ENCODE results near the gene GMDS. TPM values are rescaled to one million over a fixed set of nuclear protein-coding genes. Genes with fewer than 3 reads are reported as not detected.

GMDS gene
- total and polyA plus RNA-seq, 2 of the 8 experiments (the other 6 are each of a cell fraction or from before 2014, with no cell fraction given): 16.8 to 50.0 TPM

GRCh38 chr6:1700278-1700967 lies 545.0 kb downstream of the GMDS start:
- H2AFZ ChIP-seq (ENCODE audit: low read length): no peak overlapping the region
- no peak overlapping the region for H3K18ac ChIP-seq (ENCODE audit: extremely low read depth, low read length)
- H4K20me1 ChIP-seq (replicated peaks in 1 of 2; ENCODE audit: control insufficient read depth in 1 of 2, insufficient read depth in 2 of 2, low read length in 2 of 2): no peaks in the 10 kb centered on the region
- H3K9me3 ChIP-seq (ENCODE audit: insufficient read depth in 2 of 2, low read depth in 1 of 2, low read length in 1 of 2): no peaks in the 10 kb centered on the region; a peak in 1 of 4 replicates
- H2BK120ac ChIP-seq (replicated peaks; ENCODE audit: low read depth, low read length): no peak overlapping the region
- no peak overlapping the region for H3K4ac ChIP-seq (replicated peaks; ENCODE audit: insufficient read length, low read depth, low read length)
- no peak overlapping the region for H2BK12ac ChIP-seq (ENCODE audit: low read depth, low read length)
- H3K27me3 ChIP-seq (replicated peaks in 1 of 4; ENCODE audit: control insufficient read depth in 3 of 4, extremely low read depth in 1 of 4, insufficient read depth in 3 of 4, low read length in 3 of 4): no peaks in the 10 kb centered on the region
- no peaks in the 10 kb centered on the region for H3K23me2 ChIP-seq (ENCODE audit: low read depth, low read length)
- ChIA-PET POLR2A (ENCODE audit: partially characterized antibody) (no interaction called here), CTCF (ENCODE audit: partially characterized antibody) (interaction anchor here (1.0 to 6.0 kb wide), 3 partner anchors 13 to 16 kb away, joined by 3 to 31 read pairs (median 3); no protein-coding TSS in a partner anchor)
- no peaks in the 10 kb centered on the region for H3K36me3 ChIP-seq (ENCODE audit: control insufficient read depth in 2 of 4, insufficient read depth in 4 of 4, low read length in 3 of 4)
- peaks cover 0 to 4% (median 0%) of the 10 kb centered on the region in 4 experiments; a peak in 1 of 7 replicates for H3K4me1 ChIP-seq (replicated peaks in 1 of 4; ENCODE audit: control insufficient read depth in 3 of 4, insufficient read depth in 4 of 4, low read length in 3 of 4)
- DNase-seq (ENCODE audit: low read depth in 1 of 2, low spot score in 2 of 2) (no peak), FAIRE-seq (no peak)
- H3K79me1 ChIP-seq (ENCODE audit: low read depth, low read length): no peaks in the 10 kb centered on the region
- no peaks in the 10 kb centered on the region for H3K79me2 ChIP-seq (ENCODE audit: control insufficient read depth in 1 of 2, insufficient read depth in 2 of 2, low read length in 2 of 2)
- H4K8ac ChIP-seq (ENCODE audit: extremely low read depth, insufficient read depth, low read length): no peak overlapping the region
- 91% methylated on average over 11 of the region's 11 CpGs; no CpG with 5 or more reads in 1 of the 2 experiments for whole genome bisulfite sequencing, 2 experiments (ENCODE audit: extremely low coverage in 1 of 2, insufficient coverage in 1 of 2, insufficient read length in 1 of 2, insufficient replicate concordance in 2 of 2, low coverage in 1 of 2, low lambda C conversion rate in 2 of 2, missing lambda C conversion rate in 1 of 2)
- no peak overlapping the region for H3K4me2 ChIP-seq (ENCODE audit: insufficient read depth in 1 of 2, low read depth in 2 of 2, low read length in 2 of 2)
- no peak overlapping the region for H2BK5ac ChIP-seq (ENCODE audit: low read depth, low read length)
- H3K14ac ChIP-seq (ENCODE audit: insufficient read length): no peak overlapping the region
- H3K9ac ChIP-seq (replicated peaks in 1 of 4; ENCODE audit: extremely low read depth in 1 of 4, low read depth in 3 of 4, low read length in 3 of 4): no peak overlapping the region
- H2BK15ac ChIP-seq (ENCODE audit: low read length): no peak overlapping the region
- no peak overlapping the region for H3K23ac ChIP-seq (ENCODE audit: insufficient read length)
- no peak overlapping the region for H3K27ac ChIP-seq (ENCODE audit: low read depth, low read length)
- H4K5ac ChIP-seq (ENCODE audit: insufficient read length, low read depth, low read length): no peak overlapping the region
- H3K4me3 ChIP-seq (ENCODE audit: extremely low read depth in 1 of 4, insufficient read depth in 2 of 4, low read depth in 3 of 4, low read length in 4 of 4): no peak overlapping the region
- H2AK5ac ChIP-seq (ENCODE audit: low read depth, low read length): no peak overlapping the region
- H3K56ac ChIP-seq (replicated peaks; ENCODE audit: insufficient read length, low read depth, low read length): no peak overlapping the region
- H2BK20ac ChIP-seq (ENCODE audit: low read length): no peak overlapping the region
- H4K91ac ChIP-seq (replicated peaks; ENCODE audit: insufficient read length, low read length): no peak overlapping the region
- TF ChIP-seq CTBP2 (IDR thresholded peaks at IDR 0.05; ENCODE audit: borderline replicate concordance, insufficient read depth, insufficient read length, low read length) (no peak), SIRT6 (IDR thresholded peaks at IDR 0.05; ENCODE audit: low read length) (no peak), SUZ12 (IDR thresholded peaks at IDR 0.05; ENCODE audit: low read length) (no peak), CHD2 (IDR thresholded peaks at IDR 0.05; ENCODE audit: low read length) (no peak), CBX5 (IDR thresholded peaks at IDR 0.05; ENCODE audit: low read depth, low read length) (no peak), MAFK (IDR thresholded peaks at IDR 0.05; ENCODE audit: low read depth, low read length) (no peak)
- TF ChIP-seq, protein P1, sequence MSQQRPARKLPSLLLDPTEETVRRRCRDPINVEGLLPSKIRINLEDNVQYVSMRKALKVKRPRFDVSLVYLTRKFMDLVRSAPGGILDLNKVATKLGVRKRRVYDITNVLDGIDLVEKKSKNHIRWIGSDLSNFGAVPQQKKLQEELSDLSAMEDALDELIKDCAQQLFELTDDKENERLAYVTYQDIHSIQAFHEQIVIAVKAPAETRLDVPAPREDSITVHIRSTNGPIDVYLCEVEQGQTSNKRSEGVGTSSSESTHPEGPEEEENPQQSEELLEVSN (IDR thresholded peaks at IDR 0.05): no peak
